PC-9 (cell line): Measurements from ENCODE around the gene TANC1. TPM values are rescaled to one million over a fixed set of nuclear protein-coding genes. Genes with fewer than 3 reads are reported as not detected.

Experiments
- BruUV-seq: library from RNA; stranded (reverse); fragments of 400-500 nt; replicated peaks from 2 replicates; lab custom pipeline; 2021; lab: Mats Ljungman, UMichigan
- CTCF ChIA-PET: fragments of 300-600 bp; sonication (Branson Sonifier 250); formaldehyde crosslinking; loops from one replicate; lab custom pipeline; 2022; ENCODE audit warnings: antibody characterized with exemption; lab: Charles Lee
- POLR2A ChIA-PET: fragments of 300-600 bp; sonication (Branson Sonifier 250); formaldehyde crosslinking; loops from one replicate; lab custom pipeline; 2022; ENCODE audit warnings: antibody characterized with exemption; ENCODE audit not compliant: unreplicated experiment; lab: Charles Lee
- DNase-seq, 2 experiments: peaks; one replicate each; pipeline versions ENCODE4 v3.0.0 to v3.0.0-alpha.2; 2015 to 2022; ENCODE audit warnings: mixed read lengths in 1 of 2
- H2AFZ ChIP-seq: fragments of 200-600 bp; sonication (generic); 2 replicates; pipeline ENCODE4 v1.8.1; 2017; ENCODE audit warnings: antibody characterized with exemption
- H3F3A ChIP-seq: fragments of 200-600 bp; sonication (generic); 2 replicates; pipeline ENCODE4 v1.8.1; 2017; ENCODE audit warnings: antibody characterized with exemption, mild to moderate bottlenecking, low read depth; ENCODE audit not compliant: insufficient read depth
- H3K27ac ChIP-seq: fragments of 200-600 bp; sonication (generic); 2 replicates; pipeline ENCODE4 v1.6.1; 2016; ENCODE audit warnings: mixed run types
- H3K27me3 ChIP-seq: fragments of 200-600 bp; sonication (generic); 2 replicates; pipeline ENCODE4 v1.6.1; 2016; ENCODE audit warnings: low read depth, mixed run types; ENCODE audit not compliant: insufficient read depth
- H3K36me3 ChIP-seq: fragments of 200-600 bp; sonication (generic); 2 replicates; pipeline ENCODE4 v1.6.1; 2016; ENCODE audit warnings: low read depth, mixed run types
- H3K4me1 ChIP-seq: fragments of 200-600 bp; sonication (generic); replicated peaks from 2 replicates; pipeline ENCODE4 v1.6.1; 2016; ENCODE audit warnings: mixed run types; ENCODE audit not compliant: insufficient read depth
- H3K4me2 ChIP-seq: fragments of 200-600 bp; sonication (generic); 2 replicates; pipeline ENCODE4 v1.6.1; 2017; ENCODE audit warnings: mixed run types
- H3K4me3 ChIP-seq: fragments of 200-600 bp; sonication (generic); 2 replicates; pipeline ENCODE4 v1.6.1; 2016; ENCODE audit warnings: mixed run types
- H3K79me2 ChIP-seq: fragments of 200-600 bp; sonication (generic); 2 replicates; pipeline ENCODE4 v1.6.1; 2017; ENCODE audit warnings: low read depth, mixed run types
- H3K9me2 ChIP-seq: fragments of 200-600 bp; sonication (generic); 2 replicates; pipeline ENCODE4 v1.8.1; 2017; ENCODE audit warnings: mild to moderate bottlenecking; ENCODE audit not compliant: insufficient read depth
- H3K9me3 ChIP-seq: fragments of 200-600 bp; sonication (generic); 2 replicates; pipeline ENCODE4 v1.8.1; 2016; ENCODE audit warnings: low read depth; ENCODE audit not compliant: insufficient read depth
- H4K20me1 ChIP-seq: fragments of 200-600 bp; sonication (generic); 2 replicates; pipeline ENCODE4 v1.8.1; 2017; ENCODE audit not compliant: insufficient read depth
- EZH2 ChIP-seq: fragments of 200-600 bp; sonication (generic); IDR thresholded peaks from 2 replicates; pipeline ENCODE4 v1.8.0; 2017; ENCODE audit warnings: antibody characterized with exemption, low read depth
- intact Hi-C: fragments of 100-400 bp; cut with micrococcal nuclease; formaldehyde crosslinking; loops from one replicate; pipeline ENCODE4 v1.10.0; 2022; ENCODE audit not compliant: unreplicated experiment
- total RNA-seq: library from RNA; stranded (reverse); gene quantifications from 2 replicates; pipeline ENCODE4 v1.2.3, GENCODE V29; 2021
- TF ChIP-seq, protein P1 (sequence below): fragments of 200-600 bp; sonication (generic); conservative IDR thresholded peaks from 2 replicates; pipeline ENCODE4 v1.6.1; 2017; ENCODE audit warnings: mixed run types, antibody characterized with exemption, mild to moderate bottlenecking, moderate library complexity

Gene TANC1
- total RNA-seq, 1 experiment from 2014 or later, result 26.0 TPM

DNA sequence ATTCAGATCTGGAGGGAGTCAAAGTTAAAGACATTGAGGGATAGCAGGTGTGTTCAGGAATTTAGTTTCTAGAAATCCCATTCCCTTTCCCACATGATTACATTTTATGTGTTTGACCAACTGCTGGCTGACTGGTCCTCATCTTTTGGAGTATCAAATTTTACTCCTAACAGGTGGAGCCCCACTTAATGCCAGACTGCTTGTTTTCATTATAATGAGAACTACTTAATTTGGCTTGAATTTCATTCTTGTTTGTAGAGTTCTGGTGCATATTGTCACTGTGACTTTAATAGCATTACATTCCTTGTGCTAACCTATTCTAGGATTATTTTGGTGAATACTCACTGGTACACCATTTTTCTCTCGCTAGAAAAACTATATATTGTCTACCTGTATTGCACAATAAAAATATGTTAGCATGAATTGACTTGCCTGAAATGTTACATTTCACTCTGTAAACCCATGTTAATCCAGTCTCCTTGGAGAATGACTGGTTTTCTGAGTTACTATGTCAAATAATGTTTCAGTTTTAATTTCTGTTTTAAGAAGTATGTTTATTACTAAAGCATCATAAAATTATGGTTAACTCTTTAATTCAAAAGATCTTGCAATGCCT lies 98.2 kb downstream of the TANC1 start:
- DNase-seq, result no peak
- no peaks in the 10 kb centered on the region for H4K20me1 ChIP-seq
- H3K27me3 ChIP-seq, result no peaks in the 10 kb centered on the region
- H2AFZ ChIP-seq, result no peak overlapping the region
- intact Hi-C loops, result no loop called here
- H3F3A ChIP-seq, result peaks cover 3% of the 10 kb centered on the region; the same call in 1 of the 2 replicates
- no peaks in the 10 kb centered on the region; the same call in 1 of the 2 replicates for H3K36me3 ChIP-seq
- H3K9me3 ChIP-seq, result no peaks in the 10 kb centered on the region
- no peak overlapping the region for H3K4me2 ChIP-seq
- H3K4me3 ChIP-seq, result no peak overlapping the region
- H3K4me1 ChIP-seq, result peaks cover 33% of the 10 kb centered on the region
- BruUV-seq, result no TSS peak
- no peaks in the 10 kb centered on the region for H3K9me2 ChIP-seq
- peaks cover 7% of the 10 kb centered on the region; the same call in 1 of the 2 replicates for H3K79me2 ChIP-seq
- POLR2A ChIA-PET, result no interaction called here
- no peak overlapping the region for H3K27ac ChIP-seq
- CTCF ChIA-PET, result no interaction called here
- no peak for TF ChIP-seq EZH2
- TF ChIP-seq, protein P1, sequence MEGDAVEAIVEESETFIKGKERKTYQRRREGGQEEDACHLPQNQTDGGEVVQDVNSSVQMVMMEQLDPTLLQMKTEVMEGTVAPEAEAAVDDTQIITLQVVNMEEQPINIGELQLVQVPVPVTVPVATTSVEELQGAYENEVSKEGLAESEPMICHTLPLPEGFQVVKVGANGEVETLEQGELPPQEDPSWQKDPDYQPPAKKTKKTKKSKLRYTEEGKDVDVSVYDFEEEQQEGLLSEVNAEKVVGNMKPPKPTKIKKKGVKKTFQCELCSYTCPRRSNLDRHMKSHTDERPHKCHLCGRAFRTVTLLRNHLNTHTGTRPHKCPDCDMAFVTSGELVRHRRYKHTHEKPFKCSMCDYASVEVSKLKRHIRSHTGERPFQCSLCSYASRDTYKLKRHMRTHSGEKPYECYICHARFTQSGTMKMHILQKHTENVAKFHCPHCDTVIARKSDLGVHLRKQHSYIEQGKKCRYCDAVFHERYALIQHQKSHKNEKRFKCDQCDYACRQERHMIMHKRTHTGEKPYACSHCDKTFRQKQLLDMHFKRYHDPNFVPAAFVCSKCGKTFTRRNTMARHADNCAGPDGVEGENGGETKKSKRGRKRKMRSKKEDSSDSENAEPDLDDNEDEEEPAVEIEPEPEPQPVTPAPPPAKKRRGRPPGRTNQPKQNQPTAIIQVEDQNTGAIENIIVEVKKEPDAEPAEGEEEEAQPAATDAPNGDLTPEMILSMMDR, result no peak

DNA sequence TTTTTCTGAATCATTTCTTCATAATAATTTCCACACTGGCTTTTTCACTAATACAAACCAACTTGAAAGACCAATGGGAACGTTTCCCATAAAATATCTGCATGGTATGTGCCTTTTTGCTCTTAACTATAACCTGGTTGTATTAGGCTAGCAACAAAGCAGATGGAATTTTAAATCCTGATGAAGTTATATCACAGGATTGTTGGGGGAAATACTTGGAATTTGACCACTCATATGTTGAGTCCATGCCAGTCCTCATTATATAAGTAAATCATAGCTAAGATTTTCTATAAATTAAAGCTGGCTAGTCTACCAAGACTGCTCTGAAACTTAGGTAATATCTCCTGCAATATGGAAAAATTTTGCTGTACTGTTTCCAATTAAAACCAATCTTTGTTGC lies 99.5 kb downstream of the TANC1 start:
- Histone ChIP-seq H3K27ac (no peak overlapping the region), H3K36me3 (no peaks in the 10 kb centered on the region; the same call in 1 of the 2 replicates), H3F3A (peaks cover 3% of the 10 kb centered on the region; the same call in 1 of the 2 replicates), H2AFZ (no peak overlapping the region), H3K9me2 (no peaks in the 10 kb centered on the region), H3K4me2 (no peak overlapping the region), H3K27me3 (no peaks in the 10 kb centered on the region), H3K4me3 (no peak overlapping the region), H3K79me2 (peaks cover 3% of the 10 kb centered on the region; the same call in 1 of the 2 replicates), H3K9me3 (no peaks in the 10 kb centered on the region), H4K20me1 (no peaks in the 10 kb centered on the region), H3K4me1 (peaks cover 37% of the 10 kb centered on the region)
- intact Hi-C loops, result no loop called here
- TF ChIP-seq EZH2, result no peak
- TF ChIP-seq, protein P1, result no peak
- POLR2A ChIA-PET, result no interaction called here
- no TSS peak for BruUV-seq
- CTCF ChIA-PET, result no interaction called here
- no peak for DNase-seq

DNA sequence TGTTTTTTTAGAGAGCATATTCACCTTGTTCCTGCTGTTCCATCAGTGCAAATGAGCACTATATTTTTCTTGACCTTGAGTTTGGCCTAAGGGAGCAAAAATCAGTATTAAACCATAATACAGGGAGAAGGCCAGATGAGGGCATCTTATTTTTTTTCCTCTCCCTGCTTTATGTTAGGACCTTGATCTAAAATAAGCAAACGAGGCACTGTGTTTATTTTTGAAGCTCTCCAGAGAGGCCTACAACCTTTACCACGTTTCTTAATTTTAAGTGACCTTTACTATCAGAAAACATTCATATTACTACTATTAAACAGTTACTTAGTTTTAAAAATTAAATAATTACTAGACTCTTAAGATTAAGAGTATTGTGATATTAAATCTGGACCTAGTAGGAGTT lies 100.8 kb downstream of the TANC1 start:
- Histone ChIP-seq H3K27me3 (no peaks in the 10 kb centered on the region), H3K27ac (0 out of 2 replicates have a peak overlapping the region, but pooled peaks have one; percentile 12), H4K20me1 (no peaks in the 10 kb centered on the region), H3K4me3 (no peak overlapping the region), H2AFZ (no peak overlapping the region), H3K36me3 (no peaks in the 10 kb centered on the region; the same call in 1 of the 2 replicates), H3K4me2 (no peak overlapping the region), H3K4me1 (peaks cover 36% of the 10 kb centered on the region), H3K9me2 (no peaks in the 10 kb centered on the region), H3K9me3 (no peaks in the 10 kb centered on the region), H3F3A (peaks cover under 1% of the 10 kb centered on the region; the same call in 1 of the 2 replicates), H3K79me2 (no peaks in the 10 kb centered on the region)
- intact Hi-C loops, result no loop called here
- DNase-seq, result no peak
- POLR2A ChIA-PET, result interaction anchor here (0.6 kb wide), 1 partner anchor 84 kb away, joined by 3 read pairs; no protein-coding TSS in a partner anchor
- TF ChIP-seq, protein P1, result no peak
- no peak for TF ChIP-seq EZH2
- CTCF ChIA-PET, result interaction anchor here (0.6 kb wide), 1 partner anchor 192 kb away, joined by 4 read pairs; no protein-coding TSS in a partner anchor
- no TSS peak for BruUV-seq
